ENCODE data around the gene ZNF827. TPM values are rescaled to one million over a fixed set of nuclear protein-coding genes. Genes with fewer than 3 reads are reported as not detected.

Gene ZNF827
- total and polyA plus RNA-seq, 2 of the 8 experiments (the other 6 are each of a cell fraction or from before 2014, with no cell fraction given), result 25.3 to 26.2 TPM

- H3K23me2 ChIP-seq (ENCODE audit: low read depth, low read length), result peaks cover 2% of the 10 kb centered on the region; the same call in 1 of the 2 replicates
- H3K9ac ChIP-seq (replicated peaks in 1 of 4; ENCODE audit: extremely low read depth in 1 of 4, low read depth in 3 of 4, low read length in 3 of 4), result no peak overlapping the region
- H3K9me3 ChIP-seq (ENCODE audit: insufficient read depth in 2 of 2, low read depth in 1 of 2, low read length in 1 of 2), result no peaks in the 10 kb centered on the region
- H3K4ac ChIP-seq (replicated peaks; ENCODE audit: insufficient read length, low read depth, low read length), result no peak overlapping the region
- peaks cover 0 to 6% (median 3%) of the 10 kb centered on the region in 4 experiments; a peak in 5 of 7 replicates for H3K4me1 ChIP-seq (replicated peaks in 1 of 4; ENCODE audit: control insufficient read depth in 3 of 4, insufficient read depth in 4 of 4, low read length in 3 of 4)
- no peak overlapping the region for H4K8ac ChIP-seq (ENCODE audit: extremely low read depth, insufficient read depth, low read length)
- no peak overlapping the region for H4K91ac ChIP-seq (replicated peaks; ENCODE audit: insufficient read length, low read length)
- no peak overlapping the region for H2BK15ac ChIP-seq (ENCODE audit: low read length)
- ChIA-PET CTCF (ENCODE audit: partially characterized antibody) (interaction anchor here (1.3 kb wide), 1 partner anchor 149 kb away, joined by 3 read pairs; no protein-coding TSS in a partner anchor), POLR2A (ENCODE audit: partially characterized antibody) (no interaction called here)
- H3K56ac ChIP-seq (replicated peaks; ENCODE audit: insufficient read length, low read depth, low read length), result no peak overlapping the region
- no peak overlapping the region for H2BK20ac ChIP-seq (ENCODE audit: low read length)
- no peaks in the 10 kb centered on the region for H3K36me3 ChIP-seq (ENCODE audit: control insufficient read depth in 2 of 4, insufficient read depth in 4 of 4, low read length in 3 of 4)
- DNase-seq (ENCODE audit: low read depth in 1 of 2, low spot score in 2 of 2) (no peak), FAIRE-seq (no peak)
- H3K79me2 ChIP-seq (ENCODE audit: control insufficient read depth in 1 of 2, insufficient read depth in 2 of 2, low read length in 2 of 2), result no peaks in the 10 kb centered on the region
- TF ChIP-seq ATF3 (IDR thresholded peaks at IDR 0.05; ENCODE audit: insufficient read depth, low read depth, low read length) (no peak), CEBPB (IDR thresholded peaks at IDR 0.05; ENCODE audit: low read depth, low read length) (no peak)
- no peak overlapping the region for H3K4me2 ChIP-seq (ENCODE audit: insufficient read depth in 1 of 2, low read depth in 2 of 2, low read length in 2 of 2)
- no peak overlapping the region for H3K4me3 ChIP-seq (ENCODE audit: extremely low read depth in 1 of 4, insufficient read depth in 2 of 4, low read depth in 3 of 4, low read length in 4 of 4)
- H2BK5ac ChIP-seq (ENCODE audit: low read depth, low read length), result no peak overlapping the region
- H2BK120ac ChIP-seq (replicated peaks; ENCODE audit: low read depth, low read length), result no peak overlapping the region
- no peak overlapping the region for H3K23ac ChIP-seq (ENCODE audit: insufficient read length)
- no peak overlapping the region for H3K27ac ChIP-seq (ENCODE audit: low read depth, low read length)
- WGBS, 2 experiments (ENCODE audit: extremely low coverage in 1 of 2, insufficient coverage in 1 of 2, insufficient read length in 1 of 2, insufficient replicate concordance in 2 of 2, low coverage in 1 of 2, low lambda C conversion rate in 2 of 2, missing lambda C conversion rate in 1 of 2), result 83% methylated on average over 5 of the region's 5 CpGs; no CpG with 5 or more reads in 1 of the 2 experiments
- no peaks in the 10 kb centered on the region for H3K79me1 ChIP-seq (ENCODE audit: low read depth, low read length)
- no peak overlapping the region for H4K5ac ChIP-seq (ENCODE audit: insufficient read length, low read depth, low read length)
- no peak overlapping the region for H2BK12ac ChIP-seq (ENCODE audit: low read depth, low read length)
- no peaks in the 10 kb centered on the region for H4K20me1 ChIP-seq (replicated peaks in 1 of 2; ENCODE audit: control insufficient read depth in 1 of 2, insufficient read depth in 2 of 2, low read length in 2 of 2)
- H2AFZ ChIP-seq (ENCODE audit: low read length), result no peak overlapping the region
- no peak overlapping the region for H3K18ac ChIP-seq (ENCODE audit: extremely low read depth, low read length)
- H2AK5ac ChIP-seq (ENCODE audit: low read depth, low read length), result no peak overlapping the region
- H3K14ac ChIP-seq (ENCODE audit: insufficient read length), result no peak overlapping the region
- H3K27me3 ChIP-seq (replicated peaks in 1 of 4; ENCODE audit: control insufficient read depth in 3 of 4, extremely low read depth in 1 of 4, insufficient read depth in 3 of 4, low read length in 3 of 4), result no peaks in the 10 kb centered on the region; a peak in 1 of 7 replicates
Observed at GRCh38 chr4:145739845-145740244, 198.8 kb downstream of the ZNF827 start.

All from H1 (cell line).